HepG2 (cell line): ENCODE data around the gene COG4. TPM values are rescaled to one million over a fixed set of nuclear protein-coding genes. Genes with fewer than 3 reads are reported as not detected.
A peak's percentile ranks its signal among the peaks of the same experiment; 100 is the strongest.

ENCODE experiments used
- ATAD3A ChIP-seq: sonication (generic); formaldehyde crosslinking; IDR thresholded peaks from 2 replicates; pipeline ENCODE4 v1.4.0; 2020; ENCODE audit warnings: missing genetic modification reagents
- ETV5 ChIP-seq: IDR thresholded peaks from 2 replicates; pipeline ENCODE4 v1.6.1; 2018; ENCODE audit warnings: missing biosample characterization, missing genetic modification reagents, inconsistent platforms, borderline replicate concordance
- HNF1A ChIP-seq, 2 experiments: sonication (generic) in 1 of 2; formaldehyde crosslinking in 1 of 2; IDR thresholded peaks; 2 replicates each; pipeline versions ENCODE4 v1.4.0 to v1.6.1; 2016 to 2020; ENCODE audit warnings: borderline replicate concordance in 1 of 2, low read depth in 1 of 2, mild to moderate bottlenecking in 1 of 2, missing genetic modification reagents in 1 of 2
- KAT8 ChIP-seq: IDR thresholded peaks from 2 replicates; pipeline ENCODE4 v1.6.1; 2016; ENCODE audit warnings: missing genetic modification reagents, missing compliant biosample characterization
- MEIS2 ChIP-seq: sonication (generic); formaldehyde crosslinking; IDR thresholded peaks from 2 replicates; pipeline ENCODE4 v1.9.0; 2021; ENCODE audit warnings: mild to moderate bottlenecking, missing genetic modification reagents
- NRL ChIP-seq: sonication (generic); formaldehyde crosslinking; IDR thresholded peaks from 2 replicates; pipeline ENCODE4 v1.5.0; 2020; ENCODE audit warnings: missing genetic modification reagents, mild to moderate bottlenecking, moderate library complexity, borderline replicate concordance
- PHF5A ChIP-seq: IDR thresholded peaks from one replicate; pipeline ENCODE4 v1.6.1; 2018; ENCODE audit warnings: low read depth, missing genetic modification reagents; ENCODE audit not compliant: unreplicated experiment
- POLR2AphosphoS2 ChIP-seq: IDR thresholded peaks from 2 replicates; pipeline ENCODE4 v1.6.1; 2011; ENCODE audit warnings: low read depth, low read length, improper control_type of control experiment
- RXRB ChIP-seq: IDR thresholded peaks from 2 replicates; pipeline ENCODE4 v1.6.1; 2016; ENCODE audit warnings: borderline replicate concordance, missing genetic modification reagents, missing compliant biosample characterization
- ZFP91 ChIP-seq: sonication (generic); formaldehyde crosslinking; IDR thresholded peaks from 2 replicates; pipeline ENCODE4 v1.9.0; 2022; ENCODE audit warnings: missing genetic modification reagents, mild to moderate bottlenecking, borderline replicate concordance
- ZNF20 ChIP-seq: sonication (generic); formaldehyde crosslinking; IDR thresholded peaks from 2 replicates; pipeline ENCODE4 v1.4.0; 2020; ENCODE audit warnings: mild to moderate bottlenecking, moderate library complexity, missing genetic modification reagents
- ZNF451 ChIP-seq: sonication (generic); formaldehyde crosslinking; IDR thresholded peaks from 2 replicates; pipeline ENCODE4 v1.5.0; 2020; ENCODE audit warnings: mild to moderate bottlenecking, missing genetic modification reagents
- ZNF546 ChIP-seq: sonication (generic); formaldehyde crosslinking; conservative IDR thresholded peaks from 2 replicates; pipeline ENCODE4 v1.8.1; 2023; ENCODE audit warnings: mild to moderate bottlenecking, missing genetic modification reagents
- ZSCAN9 ChIP-seq: IDR thresholded peaks from 2 replicates; pipeline ENCODE4 v1.6.1; 2016; ENCODE audit warnings: borderline replicate concordance
- polyA plus RNA-seq, 8 experiments: library from polyadenylated mRNA; depleted of rRNA in 3 of 8; stranded (reverse) in 7 of 8; unstranded in 1 of 8; fragments of >200 nt; fragmentation: Illumina TruSeq in 4 of 8; extraction: Trizol in 4 of 8; gene quantifications; 2 replicates each; pipeline versions ENCODE4 v1.2.1 to v1.2.3, GENCODE V29; 2011 to 2016; ENCODE audit warnings: low read depth in 4 of 8, missing spikeins in 1 of 8, mixed read lengths in 1 of 8; ENCODE audit not compliant: insufficient read depth in 1 of 8
- total RNA-seq, 5 experiments: library from RNA; depleted of rRNA; stranded (reverse); fragments of >200 nt; fragmentation: Illumina TruSeq; extraction: Trizol; gene quantifications; 2 replicates each; pipeline ENCODE4 v1.2.3, GENCODE V29; 2016; ENCODE audit warnings: low read depth in 1 of 5
- TF ChIP-seq, protein P1 (sequence below): sonication (generic); formaldehyde crosslinking; IDR thresholded peaks from 2 replicates; pipeline ENCODE4 v1.4.0; 2020; ENCODE audit warnings: missing genetic modification reagents
- TF ChIP-seq, protein P2 (sequence below), 2 experiments: sonication (generic) in 1 of 2; formaldehyde crosslinking in 1 of 2; IDR thresholded peaks; 2 replicates each; pipeline versions ENCODE4 v1.5.1 to v1.6.1; 2011 to 2020; ENCODE audit warnings: borderline replicate concordance in 1 of 2, low read depth in 1 of 2, low read length in 1 of 2, mild to moderate bottlenecking in 1 of 2, missing genetic modification reagents in 1 of 2, moderate library complexity in 1 of 2

COG4 gene
- total and polyA plus RNA-seq, 2 of the 13 experiments (the other 11 are each of a cell fraction or from before 2014, with no cell fraction given): 51.1 to 73.8 TPM

DNA sequence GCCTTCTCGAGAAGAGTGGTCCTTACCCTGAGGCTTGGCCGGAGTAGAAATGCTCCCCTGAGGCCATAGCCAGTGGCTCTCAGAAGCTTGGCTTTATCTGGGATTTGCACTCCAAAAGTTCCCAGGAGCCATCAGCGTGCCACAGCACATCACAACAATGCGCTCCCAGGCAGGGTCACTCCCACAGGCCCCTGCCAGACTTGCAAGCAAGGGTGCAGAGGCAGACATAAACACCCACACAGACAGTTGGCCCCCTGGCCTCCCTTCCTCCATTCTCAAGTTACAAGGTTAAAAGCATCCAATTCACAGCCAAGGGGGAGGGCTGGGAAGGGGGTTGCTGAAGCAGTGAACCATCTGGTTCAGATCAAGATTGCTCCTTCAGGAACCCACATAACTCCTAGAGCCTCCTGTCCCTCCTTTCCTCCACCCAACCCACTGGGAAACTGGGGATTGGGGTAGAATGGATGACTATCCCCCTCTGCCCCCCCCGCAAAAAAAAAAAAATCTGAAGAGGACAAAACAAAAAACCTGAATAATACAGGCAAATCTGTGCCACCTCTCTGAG is 86.3 kb downstream of the COG4 start (continued):
- TF ChIP-seq ZNF20 (no peak), POLR2AphosphoS2 (no peak), ZNF451 (CRISPR knock-in tag) (no peak), ZFP91 (CRISPR knock-in tag) (no peak), ZSCAN9 (no peak), KAT8 (0 out of 2 replicates have a peak, but pooled peaks have one; percentile 22), ZNF546 (no peak), ETV5 (no peak; the same call in 1 of the 2 replicates), MEIS2 (CRISPR knock-in tag) (no peak), NRL (CRISPR knock-in tag) (no peak), RXRB (peak; percentile 24; the same call in 1 of the 2 replicates), ATAD3A (CRISPR knock-in tag) (no peak), PHF5A (CRISPR knock-in tag) (no peak), HNF1A (IDR thresholded peaks at IDR 0.05; ENCODE audit: low read depth) (no peak), HNF1A (CRISPR knock-in tag; IDR thresholded peaks at IDR 0.05; ENCODE audit: borderline replicate concordance) (no peak)
- TF ChIP-seq, protein P1, sequence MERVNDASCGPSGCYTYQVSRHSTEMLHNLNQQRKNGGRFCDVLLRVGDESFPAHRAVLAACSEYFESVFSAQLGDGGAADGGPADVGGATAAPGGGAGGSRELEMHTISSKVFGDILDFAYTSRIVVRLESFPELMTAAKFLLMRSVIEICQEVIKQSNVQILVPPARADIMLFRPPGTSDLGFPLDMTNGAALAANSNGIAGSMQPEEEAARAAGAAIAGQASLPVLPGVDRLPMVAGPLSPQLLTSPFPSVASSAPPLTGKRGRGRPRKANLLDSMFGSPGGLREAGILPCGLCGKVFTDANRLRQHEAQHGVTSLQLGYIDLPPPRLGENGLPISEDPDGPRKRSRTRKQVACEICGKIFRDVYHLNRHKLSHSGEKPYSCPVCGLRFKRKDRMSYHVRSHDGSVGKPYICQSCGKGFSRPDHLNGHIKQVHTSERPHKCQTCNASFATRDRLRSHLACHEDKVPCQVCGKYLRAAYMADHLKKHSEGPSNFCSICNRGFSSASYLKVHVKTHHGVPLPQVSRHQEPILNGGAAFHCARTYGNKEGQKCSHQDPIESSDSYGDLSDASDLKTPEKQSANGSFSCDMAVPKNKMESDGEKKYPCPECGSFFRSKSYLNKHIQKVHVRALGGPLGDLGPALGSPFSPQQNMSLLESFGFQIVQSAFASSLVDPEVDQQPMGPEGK: peak; percentile 85
- TF ChIP-seq, protein P2, sequence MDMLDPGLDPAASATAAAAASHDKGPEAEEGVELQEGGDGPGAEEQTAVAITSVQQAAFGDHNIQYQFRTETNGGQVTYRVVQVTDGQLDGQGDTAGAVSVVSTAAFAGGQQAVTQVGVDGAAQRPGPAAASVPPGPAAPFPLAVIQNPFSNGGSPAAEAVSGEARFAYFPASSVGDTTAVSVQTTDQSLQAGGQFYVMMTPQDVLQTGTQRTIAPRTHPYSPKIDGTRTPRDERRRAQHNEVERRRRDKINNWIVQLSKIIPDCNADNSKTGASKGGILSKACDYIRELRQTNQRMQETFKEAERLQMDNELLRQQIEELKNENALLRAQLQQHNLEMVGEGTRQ (IDR thresholded peaks at IDR 0.05; ENCODE audit: low read depth, low read length): no peak
- TF ChIP-seq, protein P2 (CRISPR knock-in tag; IDR thresholded peaks at IDR 0.05; ENCODE audit: borderline replicate concordance): no peak
